Aorta (tissue), 5 donors: ENCODE results near the gene DNAJB8. TPM values are rescaled to one million over a fixed set of nuclear protein-coding genes. Genes with fewer than 3 reads are reported as not detected.

Experiments
- ATAC-seq: fragments of 200-7000 bp; cut with Tn5 transposase; one replicate; pipeline ENCODE4 v1.9.1; 2022; ENCODE audit warnings: moderate library complexity; ENCODE audit not compliant: low FRiP score
- DNase-seq, 2 donors: peaks; one replicate each; pipeline ENCODE4 v3.0.0-alpha.2; 2020
- H3K27ac ChIP-seq, 2 donors: one replicate each; pipeline ENCODE4 v1.5.1; 2013; ENCODE audit warnings: low read length in 2 of 2, mild to moderate bottlenecking in 2 of 2, moderate library complexity in 2 of 2, control low read depth in 1 of 2, inconsistent platforms in 1 of 2, low read depth in 1 of 2
- H3K27me3 ChIP-seq, 2 donors: one replicate each; pipeline ENCODE4 v1.6.1; 2013; ENCODE audit warnings: control low read depth in 1 of 2, low read length in 1 of 2, mild to moderate bottlenecking in 1 of 2, moderate library complexity in 1 of 2; ENCODE audit not compliant: insufficient read depth in 2 of 2, control insufficient read depth in 1 of 2
- H3K36me3 ChIP-seq, 2 donors: one replicate each; pipeline ENCODE4 v1.6.1; 2013; ENCODE audit warnings: control low read depth in 1 of 2, low read length in 1 of 2, mild to moderate bottlenecking in 1 of 2; ENCODE audit not compliant: insufficient read depth in 2 of 2, control insufficient read depth in 1 of 2
- H3K4me1 ChIP-seq, 2 donors: one replicate each; pipeline ENCODE4 v1.6.1; 2013; ENCODE audit warnings: low read length in 2 of 2, control low read depth in 1 of 2, mild to moderate bottlenecking in 1 of 2, moderate library complexity in 1 of 2; ENCODE audit not compliant: insufficient read depth in 2 of 2, control insufficient read depth in 1 of 2
- H3K4me3 ChIP-seq, 2 donors: one replicate each; pipeline ENCODE4 v1.5.1; 2013; ENCODE audit warnings: low read length in 2 of 2, control low read depth in 1 of 2, mild to moderate bottlenecking in 1 of 2
- H3K9me3 ChIP-seq: one replicate; pipeline ENCODE4 v1.6.1; 2013; ENCODE audit warnings: mild to moderate bottlenecking, low read length; ENCODE audit not compliant: control insufficient read depth
- WGBS, 2 donors: extraction: QIAGEN DNeasy Blood & Tissue Kit; methylation state at CpG; one replicate each; pipeline ENCODE4 v1.1.7; 2013; 5-methylcytosine and 5-hydroxymethylcytosine counted together
- intact Hi-C, 2 donors: fragments of 100-400 bp; cut with DNase I; formaldehyde crosslinking; loops; one replicate each; pipeline versions ENCODE4 v1.14.2 to v1.15.0; 2022
- polyA plus RNA-seq, 2 donors: library from polyadenylated mRNA; stranded (reverse); fragments of 200-250 nt; gene quantifications; one replicate each; pipeline ENCODE4 v1.2.3, GENCODE V29; 2013
- total RNA-seq, 2 donors: library from RNA; stranded (reverse); fragmentation: NEBNext Ultra II Directional; extraction: Animal tissue kit (Norgen Biotek cat#: 25700); gene quantifications; one replicate each; pipeline ENCODE4 v1.2.1, GENCODE V29; 2021
- donor health status: healthy with polysubstance abuse.
- donor health status: Bipolar disorder and iron deficiency.
- donor health status: DM: no; HTN: no; CAD: no.
- donor health status: DM: no; HTN: no; CAD: no.
- donor health status: DM: yes; HTN: yes; CAD: no.

Gene DNAJB8
- total and polyA plus RNA-seq, 4 donors: not detected

DNA sequence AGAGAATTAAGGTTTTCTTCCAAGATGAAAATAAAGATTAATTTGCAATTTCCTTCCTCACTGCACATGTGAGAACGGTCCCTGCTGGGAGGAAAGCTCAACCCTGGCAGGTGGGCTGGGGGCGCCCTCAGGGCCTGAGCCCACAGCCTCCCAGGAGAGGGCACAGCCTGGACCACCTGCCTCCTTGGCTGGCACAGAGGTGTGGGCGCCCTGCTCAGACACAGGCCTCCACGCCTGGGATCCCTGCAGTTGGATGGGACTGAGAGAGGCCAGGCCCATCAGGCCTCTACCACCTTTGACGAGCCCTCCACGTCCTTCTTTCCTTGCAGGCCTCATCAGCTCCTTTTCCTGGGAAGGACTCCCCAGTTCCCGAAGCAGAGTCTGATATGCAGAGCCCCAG is 46.4 kb downstream of the DNAJB8 start:
- DNase-seq (no peak), ATAC-seq (no peak)
- H3K4me3 ChIP-seq: no peak overlapping the region
- intact Hi-C loops: no loop called here
- WGBS, 2 donors: 92 to 94% methylated on average over 7 of the region's 7 CpGs
- H3K27me3 ChIP-seq: no peaks in the 10 kb centered on the region
- H3K27ac ChIP-seq: no peak overlapping the region
- no peaks in the 10 kb centered on the region for H3K36me3 ChIP-seq
- no peaks in the 10 kb centered on the region for H3K4me1 ChIP-seq
- no peaks in the 10 kb centered on the region for H3K9me3 ChIP-seq

- no peaks in the 10 kb centered on the region for H3K27me3 ChIP-seq
- ATAC-seq (no peak), DNase-seq (no peak)
- no peak overlapping the region for H3K27ac ChIP-seq
- no peaks in the 10 kb centered on the region for H3K36me3 ChIP-seq
- no peaks in the 10 kb centered on the region for H3K4me1 ChIP-seq
- no peak overlapping the region for H3K4me3 ChIP-seq
- no peaks in the 10 kb centered on the region for H3K9me3 ChIP-seq
- intact Hi-C loops: no loop called here
- WGBS, 2 donors: 97 to 98% methylated on average over 4 of the region's 4 CpGs
Measured at GRCh38 chr3:128419311-128419710, 47.4 kb downstream of the DNAJB8 start.

DNA sequence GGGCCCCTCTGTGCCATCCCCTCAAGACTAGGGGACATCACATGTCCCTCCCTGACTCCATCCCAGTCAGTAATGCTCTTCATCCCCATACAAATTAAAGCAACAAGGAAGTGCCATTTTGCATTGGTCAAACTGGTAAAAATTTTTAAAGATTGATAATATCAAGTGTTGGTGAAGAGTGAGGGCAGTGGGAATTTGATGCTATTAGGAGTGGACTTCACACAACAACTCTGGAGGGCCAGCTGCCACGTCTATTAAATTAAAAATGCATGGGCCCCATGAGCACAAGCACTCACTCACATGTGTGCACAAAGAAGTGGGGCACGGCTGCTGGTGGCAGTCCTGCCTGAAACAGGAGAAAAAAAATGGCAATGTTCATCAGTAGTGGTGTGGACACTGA is 47.8 kb downstream of the DNAJB8 start:
- ATAC-seq: no peak
- Histone ChIP-seq H3K9me3 (no peaks in the 10 kb centered on the region), H3K27me3 (no peaks in the 10 kb centered on the region), H3K4me3 (no peak overlapping the region), H3K27ac (no peak overlapping the region), H3K36me3 (no peaks in the 10 kb centered on the region), H3K4me1 (no peaks in the 10 kb centered on the region)
- no peak for DNase-seq
- WGBS, 2 donors: 87 to 91% methylated on average over 2 of the region's 2 CpGs
- intact Hi-C loops: no loop called here

GRCh38 chr3:128416578-128417211 is 50.0 kb downstream of the DNAJB8 start:
- no peaks in the 10 kb centered on the region for H3K27me3 ChIP-seq
- ATAC-seq: no peak
- WGBS, 2 donors: 84% methylated on average over 12 of the region's 12 CpGs
- no peak overlapping the region for H3K27ac ChIP-seq
- DNase-seq: no peak
- no peaks in the 10 kb centered on the region for H3K36me3 ChIP-seq
- no peaks in the 10 kb centered on the region for H3K9me3 ChIP-seq
- H3K4me3 ChIP-seq: no peak overlapping the region
- intact Hi-C loops: no loop called here
- no peaks in the 10 kb centered on the region for H3K4me1 ChIP-seq

GRCh38 chr3:128415773-128416577 is 50.7 kb downstream of the DNAJB8 start:
- H3K4me3 ChIP-seq: no peak overlapping the region
- no peaks in the 10 kb centered on the region for H3K9me3 ChIP-seq
- 83 to 85% methylated on average over 19 of the region's 19 CpGs for WGBS, 2 donors
- no peaks in the 10 kb centered on the region for H3K36me3 ChIP-seq
- H3K27ac ChIP-seq: no peak overlapping the region
- ATAC-seq: no peak
- no peak for DNase-seq
- intact Hi-C loops: no loop called here
- no peaks in the 10 kb centered on the region for H3K4me1 ChIP-seq
- H3K27me3 ChIP-seq: no peaks in the 10 kb centered on the region

DNA sequence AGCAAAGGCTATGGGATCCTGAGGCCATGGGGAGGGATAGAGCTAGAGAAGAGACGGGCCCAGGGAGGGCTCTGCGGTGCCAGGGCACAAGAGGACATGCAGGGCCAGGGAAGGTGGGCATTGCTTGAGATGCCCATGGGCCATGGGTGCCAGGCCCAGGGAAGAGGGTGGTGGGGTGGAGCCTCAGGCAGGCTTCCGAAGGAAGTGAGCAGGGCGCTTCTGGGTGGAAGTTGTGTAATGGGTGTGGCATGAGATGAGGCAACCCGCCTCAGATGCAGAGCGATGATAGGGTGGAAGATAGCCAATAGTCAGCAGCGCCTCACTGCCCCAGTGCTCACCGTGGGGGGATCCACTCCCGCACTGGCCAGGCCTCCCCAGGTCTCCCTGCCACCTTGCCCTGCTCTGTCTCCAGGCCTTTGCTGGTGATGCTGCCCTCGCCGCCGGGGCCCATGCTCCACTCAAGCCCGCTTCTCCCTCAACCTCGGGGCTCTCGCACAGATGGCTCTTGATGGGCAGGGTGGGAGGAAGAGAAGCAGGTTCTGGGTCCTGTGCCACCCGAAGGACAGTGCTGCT is 51.4 kb downstream of the DNAJB8 start:
- Histone ChIP-seq H3K27me3 (no peaks in the 10 kb centered on the region), H3K36me3 (no peaks in the 10 kb centered on the region), H3K9me3 (no peaks in the 10 kb centered on the region), H3K4me3 (no peak overlapping the region), H3K27ac (no peak overlapping the region), H3K4me1 (no peaks in the 10 kb centered on the region)
- WGBS, 2 donors: 94 to 95% methylated on average over 16 of the region's 16 CpGs
- ATAC-seq (no peak), DNase-seq (no peak)
- intact Hi-C loops: no loop called here

DNA sequence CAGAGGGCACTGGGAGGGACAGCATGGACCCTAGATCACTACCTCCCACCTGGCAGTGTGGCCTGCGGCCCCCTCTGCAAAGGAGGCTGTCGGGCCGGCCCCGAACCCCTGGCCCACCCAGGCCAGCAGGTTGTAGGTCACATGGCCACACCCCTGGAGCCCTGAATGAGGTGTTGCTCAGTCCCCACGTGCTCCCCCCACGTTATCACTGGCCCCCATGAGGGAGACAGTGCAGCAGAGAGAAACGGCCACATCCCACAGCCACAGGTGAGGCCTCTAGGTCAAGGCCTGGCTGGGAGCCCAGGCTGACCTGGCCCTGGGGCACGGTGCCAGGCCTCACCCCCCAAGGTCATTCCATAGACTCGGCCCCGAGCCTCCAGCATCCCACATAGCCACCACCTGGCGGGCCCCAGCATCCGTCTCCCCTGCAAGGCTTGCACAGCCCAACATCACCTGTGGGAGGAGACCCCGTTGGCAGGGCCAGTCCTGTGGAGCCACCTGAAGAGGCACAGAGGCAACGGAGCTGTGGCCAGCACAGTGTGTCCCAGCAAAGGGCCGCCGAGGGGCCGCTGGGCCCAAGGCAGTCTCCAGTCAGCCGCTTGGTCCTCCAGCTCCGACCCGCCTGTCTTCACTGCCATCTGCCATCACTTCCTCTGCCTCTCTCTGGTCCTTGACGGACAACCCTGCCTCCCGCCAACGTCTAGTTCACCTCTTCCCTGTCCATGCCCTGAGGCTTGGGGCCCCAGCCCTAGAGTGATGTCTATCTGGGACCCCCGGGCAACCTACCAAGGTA is 53.1 kb downstream of the DNAJB8 start:
- Histone ChIP-seq H3K27ac (no peak overlapping the region), H3K4me3 (no peak overlapping the region), H3K4me1 (no peaks in the 10 kb centered on the region), H3K27me3 (no peaks in the 10 kb centered on the region), H3K9me3 (no peaks in the 10 kb centered on the region), H3K36me3 (no peaks in the 10 kb centered on the region)
- ATAC-seq (no peak), DNase-seq (no peak)
- 92 to 94% methylated on average over 24 of the region's 24 CpGs for WGBS, 2 donors
- intact Hi-C loops: no loop called here

GRCh38 chr3:128413003-128413370 is 53.7 kb downstream of the DNAJB8 start:
- no peak overlapping the region for H3K27ac ChIP-seq
- H3K4me3 ChIP-seq: no peak overlapping the region
- DNase-seq (no peak), ATAC-seq (no peak)
- WGBS, 2 donors: 84% methylated on average over 8 of the region's 8 CpGs
- intact Hi-C loops: no loop called here
- no peaks in the 10 kb centered on the region for H3K9me3 ChIP-seq
- H3K4me1 ChIP-seq: no peaks in the 10 kb centered on the region
- H3K27me3 ChIP-seq: no peaks in the 10 kb centered on the region
- no peaks in the 10 kb centered on the region for H3K36me3 ChIP-seq
